Islet precursor cell (in vitro differentiated cells): Measurements from ENCODE around the gene THSD1.
"Not testable (repeated sequence)": the region's sequence is repeated elsewhere in the genome, so short reads cannot be mapped to it uniquely, and the experiment has no call there.

Source experiments
- DNase-seq: peaks from one replicate; pipeline ENCODE4 v3.0.0-alpha.2; 2018

Gene THSD1

GRCh38 chr13:52348983-52349780 lies 56.8 kb downstream of the THSD1 start:
- peak; percentile 84 for DNase-seq

- DNase-seq, result peak; percentile 68
Observed at GRCh38 chr13:52348071-52348470, 57.9 kb downstream of the THSD1 start.

- no peak for DNase-seq
Observed at GRCh38 chr13:52345631-52346251, 60.2 kb downstream of the THSD1 start.

GRCh38 chr13:52345048-52345447 lies 60.9 kb downstream of the THSD1 start:
- DNase-seq, result no peak

GRCh38 chr13:52344108-52344507 lies 61.9 kb downstream of the THSD1 start:
- DNase-seq, result no peak

- not testable (repeated sequence) for DNase-seq
Observed at GRCh38 chr13:52342203-52342602, 63.8 kb downstream of the THSD1 start.

GRCh38 chr13:52337828-52338455 lies 68.0 kb downstream of the THSD1 start:
- not testable (repeated sequence) for DNase-seq

- not testable (repeated sequence) for DNase-seq
Observed at GRCh38 chr13:52334107-52334506, 71.9 kb downstream of the THSD1 start.

- not testable (repeated sequence) for DNase-seq
Observed at GRCh38 chr13:52331844-52332243, 74.1 kb downstream of the THSD1 start.
